DMS79 treated with DMSO at 0.1 percent for 48 hours (cell line): ENCODE data around the gene FCRL2.
"Not testable (repeated sequence)": the region's sequence is repeated elsewhere in the genome, so short reads cannot be mapped to it uniquely, and the experiment has no call there.

Experiments used
- DNase-seq: peaks from one replicate; lab custom pipeline; 2025; lab: John Stamatoyannopoulos, UW

FCRL2 gene

DNA sequence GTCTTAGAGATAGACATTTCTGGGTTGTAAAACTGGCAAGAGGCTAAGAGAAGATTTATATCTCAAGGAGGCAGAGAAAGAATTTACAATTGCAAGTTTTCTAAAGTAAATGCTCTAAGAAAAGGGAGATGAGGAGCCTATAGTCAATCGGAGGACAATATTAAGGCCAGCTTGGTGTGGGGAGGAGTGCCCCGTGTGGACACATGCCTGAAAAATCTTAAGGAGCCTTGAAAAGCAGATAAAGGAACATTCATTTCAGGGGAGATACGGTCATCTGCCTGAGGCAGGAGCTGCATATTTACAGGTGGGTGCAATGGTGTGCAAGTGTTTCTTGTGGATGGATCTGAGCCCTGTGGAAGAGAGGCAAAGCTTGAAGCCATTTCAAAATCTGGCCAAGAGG lies 25.6 kb downstream of the FCRL2 start:
- DNase-seq, result no peak

DNA sequence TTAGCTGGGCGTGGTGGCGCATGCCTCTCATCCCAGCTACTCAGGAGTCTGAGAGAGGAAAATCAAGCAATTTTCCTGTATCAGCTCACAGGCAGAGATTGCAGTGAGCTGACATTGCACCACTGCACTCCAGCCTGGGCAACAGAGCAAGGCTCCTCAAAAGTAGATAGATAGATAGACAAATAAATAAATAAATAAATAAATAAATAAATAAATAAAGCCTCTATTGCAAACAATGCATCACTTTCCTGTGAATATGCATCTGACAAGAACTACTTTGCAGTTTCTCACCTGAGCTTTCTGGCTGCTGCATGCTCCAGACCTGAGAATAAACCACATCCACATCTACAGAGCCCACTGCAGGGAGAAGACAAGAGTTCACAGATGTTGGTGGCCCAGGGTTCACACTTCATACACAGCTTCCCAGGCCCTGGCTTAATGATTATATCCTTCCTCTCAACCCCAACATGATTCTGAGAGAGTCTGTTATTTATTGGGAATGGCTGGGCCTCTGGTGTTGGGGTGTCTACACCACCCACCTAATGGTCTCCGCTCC lies 28.6 kb downstream of the FCRL2 start:
- DNase-seq, result no peak

DNA sequence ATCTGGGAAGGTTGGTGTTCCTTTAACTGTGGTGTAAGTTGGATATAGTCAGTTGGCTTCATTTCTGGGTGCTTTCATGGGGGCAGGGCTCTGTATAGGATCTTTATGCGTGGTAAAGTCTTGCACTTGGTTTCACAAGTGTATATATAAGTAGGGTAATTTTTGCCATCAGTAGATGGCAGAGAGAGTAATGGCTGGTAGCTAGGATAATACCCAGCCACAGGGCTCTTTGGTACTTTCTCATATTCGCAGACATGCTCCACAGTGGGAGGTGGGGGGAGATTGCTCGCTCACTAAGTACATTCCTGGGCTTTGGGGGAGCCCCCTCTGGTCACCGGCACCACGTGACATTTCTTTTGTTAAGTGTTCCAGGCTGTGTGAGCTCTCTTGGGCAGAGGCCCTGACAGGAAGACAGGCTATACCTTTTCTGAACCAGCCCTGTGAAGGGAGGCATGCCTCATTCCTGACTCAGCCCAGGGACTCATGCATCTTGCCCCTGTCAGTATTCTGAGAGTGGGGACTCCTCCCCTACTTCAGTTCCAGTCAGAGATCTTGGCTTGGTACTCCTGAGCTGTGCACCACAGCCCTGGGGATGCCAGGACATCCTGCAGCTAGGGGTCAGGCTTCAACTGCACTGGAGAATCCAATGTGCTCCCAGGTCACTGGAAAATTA lies 37.6 kb downstream of the FCRL2 start:
- DNase-seq, result no peak

DNA sequence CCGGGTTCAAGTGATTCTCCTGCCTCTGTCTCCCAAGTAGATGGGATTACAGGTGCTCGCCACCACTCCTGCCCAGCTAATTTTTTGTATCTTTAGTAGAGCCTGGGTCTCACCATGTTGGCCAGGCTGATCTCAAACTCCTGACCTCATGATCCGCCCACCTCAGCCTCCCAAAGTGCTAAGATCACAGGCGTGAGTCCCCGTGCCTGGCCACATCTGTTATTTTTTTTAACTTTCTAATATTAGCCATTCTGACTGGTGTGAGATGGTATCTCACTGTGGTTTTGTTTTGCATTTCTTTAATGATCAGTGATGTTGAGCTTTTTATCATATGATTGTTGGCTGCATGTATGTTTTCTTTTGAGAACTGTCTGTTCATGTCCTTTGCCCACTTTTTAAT lies 40.9 kb downstream of the FCRL2 start:
- DNase-seq, result not testable (repeated sequence)

DNA sequence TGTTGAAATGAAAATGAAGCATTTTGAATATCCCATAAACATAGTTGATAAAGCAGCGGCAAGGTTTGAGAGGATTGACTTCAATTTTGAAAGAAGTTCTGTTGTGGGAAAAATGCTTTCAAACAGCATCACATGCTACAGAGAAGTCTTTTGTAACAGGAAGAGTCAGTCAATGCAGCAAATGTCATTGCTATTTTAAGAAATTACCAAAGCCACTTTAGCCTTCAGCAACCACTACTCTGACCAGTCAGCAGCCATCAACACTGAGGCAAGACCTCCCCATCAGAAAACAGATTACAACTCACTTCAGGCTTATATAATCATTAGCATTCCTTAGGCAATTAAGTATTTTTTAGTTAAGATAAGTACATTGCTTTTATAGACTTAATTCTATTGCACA lies 42.6 kb downstream of the FCRL2 start:
- DNase-seq, result no peak

DNA sequence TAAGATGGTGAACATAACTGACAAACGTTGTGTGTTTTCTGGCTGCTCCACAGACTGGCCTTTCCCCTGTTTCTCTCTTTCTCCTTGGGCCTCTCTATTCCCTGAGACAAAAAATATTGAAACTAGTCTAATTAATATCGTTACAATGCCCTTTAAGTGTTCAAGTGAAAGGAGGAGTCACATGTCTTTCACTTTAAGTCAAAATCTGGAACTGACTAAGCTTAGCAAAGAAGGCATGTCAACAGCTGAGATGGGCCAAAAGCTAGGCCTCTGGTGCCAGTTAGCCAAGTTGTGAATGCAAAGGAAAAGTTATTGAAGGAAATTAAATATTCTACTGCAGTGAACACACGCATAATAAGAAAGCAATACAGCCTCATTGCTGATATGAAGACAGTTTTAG lies 44.2 kb downstream of the FCRL2 start:
- DNase-seq, result no peak

DNA sequence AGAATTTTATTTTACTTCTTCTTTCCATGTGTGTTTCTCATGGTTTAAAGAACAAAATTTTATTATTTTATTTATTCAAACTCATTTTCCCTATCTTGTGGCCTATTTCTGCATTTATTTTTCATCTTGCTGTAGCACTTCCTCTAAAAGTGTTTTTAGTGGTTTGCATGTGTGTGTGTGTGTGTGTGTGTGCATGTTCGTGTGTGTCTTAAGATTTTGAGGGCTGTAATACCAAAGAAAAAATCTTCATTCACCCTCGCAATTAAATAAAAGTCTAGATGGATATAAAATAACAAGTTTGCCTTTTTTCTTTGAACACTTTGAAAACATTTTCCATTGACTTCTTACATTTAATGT lies 51.7 kb downstream of the FCRL2 start:
- no peak for DNase-seq

DNA sequence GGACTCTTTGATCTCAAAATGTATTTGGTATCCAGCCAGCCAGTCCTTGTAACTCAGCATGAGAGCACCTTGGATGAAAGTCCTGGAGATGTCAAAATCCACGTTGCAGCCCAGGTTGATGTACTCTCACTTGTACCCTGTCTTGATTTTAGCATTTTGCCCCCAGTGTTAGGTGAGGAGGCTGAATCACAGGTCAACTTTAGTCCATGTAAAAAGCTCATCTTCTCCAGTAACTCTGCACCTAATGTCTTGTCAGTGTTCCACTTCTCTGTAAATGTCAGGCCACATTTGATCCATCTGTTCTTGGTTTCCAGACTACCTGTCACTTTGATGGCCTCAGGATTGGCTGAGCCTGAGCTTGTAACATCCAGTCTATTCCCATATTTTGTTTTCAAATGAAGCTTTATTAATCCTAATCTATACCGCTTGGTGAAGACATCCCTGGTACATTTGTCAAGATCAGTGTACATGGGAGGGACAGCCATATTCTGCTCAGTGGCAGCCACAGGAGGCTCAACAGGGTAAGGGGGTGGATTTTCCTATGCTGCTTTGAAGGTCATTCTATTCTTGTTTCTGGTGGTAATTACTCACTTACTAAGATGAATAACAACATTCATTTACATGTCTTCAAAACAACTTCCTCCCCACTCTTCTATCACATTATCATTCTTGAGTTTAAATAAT lies 52.3 kb downstream of the FCRL2 start:
- DNase-seq, result no peak

DNA sequence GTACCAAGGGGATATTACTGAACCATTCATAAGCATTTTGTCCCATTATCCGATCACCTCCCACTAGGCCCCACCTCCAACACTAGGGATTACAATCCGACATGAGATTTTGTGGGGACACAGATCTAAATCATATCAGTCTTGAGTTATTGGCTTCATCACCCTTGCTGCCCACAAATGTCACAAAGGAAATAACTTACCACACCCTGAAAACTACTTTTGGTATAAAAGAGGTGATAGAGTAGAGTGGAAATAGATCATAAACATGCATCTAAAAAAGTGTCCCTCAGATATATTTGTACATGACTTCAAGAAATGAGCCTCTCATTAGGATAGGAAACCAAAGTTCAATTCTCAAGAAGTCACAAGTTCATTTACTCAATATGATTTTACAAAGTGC lies 53.8 kb downstream of the FCRL2 start:
- no peak for DNase-seq

DNA sequence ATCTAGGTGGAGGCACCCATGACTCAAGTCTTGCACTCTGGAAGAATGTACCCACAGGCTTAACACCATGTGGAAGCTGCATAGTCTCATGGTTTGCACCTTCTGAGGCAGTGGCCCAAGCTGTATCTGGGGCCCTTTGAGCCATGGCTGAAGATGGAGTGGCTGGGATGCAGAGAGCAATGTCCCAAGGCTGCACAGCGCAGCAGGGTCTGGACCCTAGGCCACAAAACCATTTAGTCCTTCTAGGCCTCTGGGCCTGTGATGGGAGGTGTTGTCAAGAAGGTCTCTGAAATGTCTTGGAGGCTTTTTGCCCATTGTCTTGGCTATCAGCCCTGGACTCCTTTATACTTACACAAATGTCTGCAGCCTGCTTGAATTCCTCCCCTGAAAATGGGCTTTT lies 54.9 kb downstream of the FCRL2 start:
- no peak for DNase-seq

DNA sequence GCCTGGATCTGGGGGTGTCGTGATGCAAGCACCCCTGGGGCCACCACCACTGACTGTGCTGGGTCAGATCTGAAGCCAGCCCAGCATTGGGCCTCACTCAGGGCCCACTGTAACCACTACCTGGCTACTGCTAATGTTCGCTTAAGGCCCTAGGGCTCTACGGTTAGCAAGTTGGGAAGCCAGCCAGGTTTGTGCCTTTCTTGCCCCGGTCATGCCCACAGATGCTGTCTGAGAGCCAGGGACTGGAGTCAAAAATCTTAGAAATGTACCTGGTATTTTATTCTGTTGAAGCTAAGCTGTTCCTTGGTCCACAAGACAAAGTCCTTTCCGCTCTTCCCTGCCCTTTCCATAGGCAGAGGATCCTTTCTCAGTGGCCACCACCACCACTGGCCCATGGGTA lies 61.2 kb downstream of the FCRL2 start:
- DNase-seq, result no peak

DNA sequence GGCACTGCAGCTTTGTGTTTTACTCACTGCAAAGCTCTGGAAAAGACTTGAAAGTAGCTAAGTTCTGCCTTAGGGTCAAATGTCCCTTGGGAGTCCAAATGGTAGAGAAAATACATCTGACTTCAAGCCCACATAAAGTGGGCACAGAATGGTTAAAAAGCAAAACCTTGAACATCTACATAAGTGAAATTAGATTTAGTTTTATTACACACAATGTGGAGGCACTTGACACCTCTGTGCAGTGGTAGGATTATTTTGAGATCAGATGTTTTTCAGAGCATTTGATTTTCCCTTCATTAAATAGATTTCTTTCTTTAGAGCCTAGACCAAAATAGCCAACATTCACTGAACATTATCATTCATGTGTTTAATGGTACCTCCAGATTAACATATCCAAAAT lies 65.1 kb downstream of the FCRL2 start:
- DNase-seq, result no peak

DNA sequence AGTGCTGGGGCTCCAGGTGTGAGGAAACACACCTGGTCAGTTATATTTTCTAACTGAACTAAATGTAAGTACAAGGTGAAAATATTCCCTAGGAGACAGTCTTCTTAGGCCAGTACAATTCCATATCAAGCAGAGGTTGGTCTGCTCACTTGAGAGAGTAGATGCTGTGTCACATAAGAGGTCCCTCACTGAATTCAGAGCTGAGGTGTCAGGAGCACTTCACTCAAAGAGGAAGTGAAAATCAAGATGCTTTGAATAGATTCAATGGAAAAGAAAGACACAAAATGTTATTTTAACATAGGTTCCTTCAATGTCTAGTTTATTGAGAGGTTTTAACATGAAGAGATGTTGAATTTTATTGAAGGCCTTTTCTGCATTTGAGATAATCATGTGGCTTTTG lies 72.1 kb downstream of the FCRL2 start:
- no peak for DNase-seq

DNA sequence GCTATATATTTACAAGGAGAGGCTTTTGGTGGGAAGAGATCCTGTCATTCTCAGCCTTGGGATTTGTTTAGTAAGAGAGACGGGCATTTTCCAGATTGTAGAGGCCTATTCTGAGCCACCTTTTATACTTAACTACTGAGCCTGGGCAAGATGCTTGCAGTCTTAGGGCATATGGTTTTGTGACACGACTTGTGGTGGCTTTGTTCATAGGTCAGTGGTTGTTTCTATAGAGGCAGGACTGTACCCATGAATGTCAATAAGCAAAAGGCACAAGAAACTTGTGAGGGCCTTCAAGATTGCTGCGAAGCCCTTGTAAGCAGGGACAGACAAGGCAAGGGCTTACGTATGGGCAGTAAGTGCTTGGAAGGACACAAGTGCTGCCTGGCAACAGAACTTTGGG lies 73.0 kb downstream of the FCRL2 start:
- no peak for DNase-seq

DNA sequence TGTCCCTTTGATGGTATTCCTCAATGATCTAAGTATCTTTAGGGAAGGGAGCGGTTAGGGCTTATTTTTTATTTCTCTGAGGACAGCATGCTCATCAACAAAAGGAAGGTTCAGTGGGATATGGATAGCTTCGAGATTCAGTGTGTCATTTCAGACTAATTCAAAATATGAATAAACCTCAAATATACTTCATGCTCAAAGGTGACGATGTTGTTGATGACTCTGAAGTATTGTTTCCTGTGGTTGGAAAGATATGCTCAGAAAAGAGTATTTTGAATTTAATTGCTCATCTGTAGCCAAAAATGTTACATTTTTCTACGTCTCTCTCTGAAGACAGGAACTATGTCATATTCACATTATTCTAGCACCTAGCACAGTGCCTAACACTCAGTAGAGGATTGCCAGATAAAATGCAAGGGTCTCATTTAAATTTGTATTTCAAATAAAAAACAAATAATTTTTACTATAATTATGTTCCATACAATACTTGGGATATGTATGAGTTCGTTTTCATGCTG lies 74.6 kb downstream of the FCRL2 start:
- DNase-seq, result no peak

DNA sequence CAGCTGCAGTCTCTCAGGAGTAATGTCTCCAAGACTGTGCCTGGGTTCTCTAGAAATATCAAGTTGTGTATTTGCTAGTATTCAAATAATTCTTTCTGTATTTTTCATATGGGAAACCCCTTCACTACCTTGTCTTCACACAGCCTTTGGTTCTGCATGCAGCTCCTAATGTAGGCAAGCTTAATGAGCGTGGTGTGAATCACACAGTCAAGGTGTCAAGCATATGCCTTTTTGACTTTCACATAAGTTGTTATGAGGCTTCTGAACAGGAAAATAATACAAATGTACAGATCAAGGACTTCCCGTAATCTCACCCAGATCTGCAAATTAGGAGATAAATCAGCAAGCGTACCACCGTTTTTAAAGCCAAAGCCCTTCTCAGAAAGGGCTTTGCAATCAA lies 76.2 kb downstream of the FCRL2 start, which contains the start of gene FCRL3:
Gene FCRL3, minus strand, starts transcription at position 38 of the 400 bp plus-strand sequence. CDS start 280 bp downstream, outside the sequence.
- no peak for DNase-seq

DNA sequence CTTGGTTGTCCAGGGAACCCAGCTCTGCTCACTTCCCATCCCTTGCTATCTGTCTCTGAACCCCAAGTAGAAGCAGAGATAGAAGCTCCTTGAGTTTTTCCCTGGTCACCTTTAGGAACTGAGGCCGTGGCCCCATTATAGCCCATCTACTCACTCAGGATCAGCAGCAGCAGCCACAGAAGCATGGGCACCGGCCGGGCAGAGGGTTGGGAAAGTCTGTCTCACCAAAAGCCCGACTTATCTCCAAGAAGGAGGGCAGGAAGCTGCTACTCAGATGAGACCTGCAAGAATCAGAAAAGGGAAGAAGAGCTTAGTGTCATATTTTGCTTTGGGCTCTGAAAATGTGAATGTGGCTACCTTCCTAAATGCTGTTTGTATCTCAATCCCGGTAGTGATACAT lies 76.6 kb downstream of the FCRL2 start:
- no peak for DNase-seq

DNA sequence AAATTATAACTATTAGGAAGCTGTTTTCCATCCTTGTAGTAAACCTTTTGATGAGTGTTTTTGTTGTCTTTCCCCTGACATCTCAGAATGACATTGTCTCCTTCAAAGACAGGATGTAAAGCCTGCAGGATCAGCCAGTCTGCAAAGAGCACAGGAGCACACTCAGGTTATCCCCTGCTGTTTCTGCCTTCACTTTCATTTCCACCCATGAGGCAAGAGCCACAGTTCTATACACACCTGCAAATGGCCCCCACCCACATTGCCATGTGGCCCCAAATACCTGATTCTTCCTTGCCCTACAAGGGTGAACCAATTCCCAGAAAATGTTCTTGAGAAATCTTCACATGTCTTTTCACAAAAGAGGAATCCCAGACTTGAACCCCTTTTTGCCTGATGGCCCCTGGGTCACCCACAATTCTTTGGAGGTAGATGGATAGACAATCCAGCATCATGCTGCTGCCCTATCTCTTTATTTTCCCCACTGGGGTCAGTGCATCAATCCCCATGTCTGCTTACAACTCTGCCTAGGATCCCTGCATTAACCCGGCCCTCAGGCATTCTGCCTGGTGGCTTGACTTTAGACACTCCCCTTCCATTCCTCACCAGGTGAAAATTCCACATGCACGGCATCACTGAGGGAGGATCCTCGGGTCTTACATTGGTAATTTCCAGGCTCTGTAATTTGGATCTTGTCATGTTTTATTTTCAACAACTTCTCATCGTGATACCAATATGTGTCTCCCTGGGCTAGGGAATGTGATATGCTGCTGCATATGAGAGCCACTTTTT lies 79.0 kb downstream of the FCRL2 start:
- DNase-seq, result no peak

DNA sequence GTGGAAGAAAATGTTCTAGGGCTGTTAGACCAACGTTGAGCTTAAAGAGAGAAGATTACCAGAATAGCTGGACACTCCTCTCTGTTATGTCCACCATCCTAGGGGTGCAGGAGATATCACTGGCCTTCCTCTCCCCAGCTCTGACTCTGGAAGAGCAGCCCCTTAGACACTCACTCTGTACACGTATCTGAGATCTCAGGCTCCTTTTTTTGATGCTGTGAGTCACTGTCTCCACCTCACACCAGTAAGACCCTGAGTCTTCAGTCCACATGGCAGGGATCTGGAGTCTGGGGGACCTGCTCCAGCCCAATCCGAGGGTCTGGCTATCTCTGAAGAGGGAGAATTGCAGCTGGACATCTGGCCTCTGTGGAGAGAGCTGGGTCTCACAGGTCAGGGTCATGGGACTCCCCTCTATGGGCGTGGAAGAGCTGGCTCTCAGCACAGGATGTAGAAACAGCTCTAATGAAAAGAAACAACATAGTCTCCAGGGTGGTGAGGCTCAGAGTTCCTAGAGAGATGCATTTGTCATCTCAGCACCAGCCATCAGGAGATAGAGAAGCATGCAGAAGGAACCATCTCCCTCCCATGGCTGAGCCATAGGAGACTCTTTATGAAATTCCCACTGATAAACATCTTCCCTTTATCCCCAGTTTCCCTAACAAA lies 79.8 kb downstream of the FCRL2 start:
- DNase-seq, result no peak
